GM11168 (cell line): ENCODE measurements around the gene CACNA1D.

Experiments
- in situ Hi-C: fragments of 300-500 bp; cut with MboI; formaldehyde crosslinking; loops from one replicate; pipeline ENCODE4 v1.12.0; 2022; ENCODE audit warnings: low sequenced_read_pairs; ENCODE audit not compliant: unreplicated experiment

Gene CACNA1D

GRCh38 chr3:53729159-53729558 is 234.7 kb downstream of the CACNA1D start:
- in situ Hi-C loops, result no loop called here

DNA sequence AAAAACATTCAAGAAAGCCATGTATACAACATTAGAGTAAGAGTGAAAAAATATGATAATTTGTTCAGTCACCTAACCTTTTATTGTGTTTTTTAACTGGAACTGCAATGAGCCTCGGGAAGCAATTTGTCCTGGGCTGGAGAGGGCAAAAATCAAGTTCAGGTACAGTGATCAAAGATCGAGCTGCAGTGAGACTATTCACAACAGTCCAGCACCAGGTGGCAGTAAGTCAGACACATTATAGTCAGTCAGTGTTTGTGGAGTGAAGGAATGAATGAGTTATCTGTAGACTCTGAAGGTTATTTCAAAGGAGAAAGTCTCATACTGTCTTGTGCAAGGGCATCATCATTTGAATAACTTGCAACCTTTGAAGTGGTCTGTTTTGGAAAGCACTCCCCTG is 235.2 kb downstream of the CACNA1D start:
- in situ Hi-C loops, result no loop called here

GRCh38 chr3:53730576-53730975 is 236.2 kb downstream of the CACNA1D start:
- in situ Hi-C loops, result no loop called here

- in situ Hi-C loops, result no loop called here
Observed at GRCh38 chr3:53731934-53732624, 237.7 kb downstream of the CACNA1D start.

DNA sequence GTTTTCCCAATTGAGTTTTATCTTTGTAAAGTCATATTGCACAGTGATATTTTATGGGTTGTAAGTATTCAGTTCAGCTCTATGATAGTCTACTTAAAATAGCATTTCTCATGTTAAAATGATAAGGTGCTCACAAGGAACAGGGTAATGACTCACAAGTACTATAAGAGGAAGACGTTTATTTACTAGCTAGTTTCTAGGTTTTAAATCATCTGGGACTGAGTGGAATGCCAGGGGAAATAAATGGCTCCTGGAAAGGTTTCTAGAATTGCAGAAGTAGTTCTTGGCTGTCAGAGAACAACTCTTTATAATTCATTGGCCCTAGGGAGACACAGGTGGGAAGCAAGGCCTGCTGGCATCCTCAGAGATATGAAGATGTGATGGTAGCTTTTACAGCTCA is 239.0 kb downstream of the CACNA1D start:
- in situ Hi-C loops, result no loop called here

DNA sequence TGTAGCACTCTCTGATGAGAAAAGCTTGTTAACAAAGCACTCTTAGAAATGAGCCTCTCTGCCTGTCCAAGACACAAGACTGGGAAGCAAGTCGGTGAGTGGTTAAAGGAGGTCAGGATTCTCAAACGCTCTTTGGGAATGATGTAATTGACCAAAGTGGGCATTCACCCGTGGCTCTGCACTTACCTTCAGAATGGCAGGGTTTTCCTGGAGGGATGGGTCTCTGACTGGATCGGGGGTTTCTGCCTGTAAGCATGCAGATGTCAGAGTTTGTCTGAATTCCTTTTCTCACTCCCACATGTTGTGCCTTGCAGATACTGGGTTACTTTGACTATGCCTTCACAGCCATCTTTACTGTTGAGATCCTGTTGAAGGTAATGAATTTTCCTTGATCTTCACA is 245.6 kb downstream of the CACNA1D start:
- in situ Hi-C loops, result no loop called here

DNA sequence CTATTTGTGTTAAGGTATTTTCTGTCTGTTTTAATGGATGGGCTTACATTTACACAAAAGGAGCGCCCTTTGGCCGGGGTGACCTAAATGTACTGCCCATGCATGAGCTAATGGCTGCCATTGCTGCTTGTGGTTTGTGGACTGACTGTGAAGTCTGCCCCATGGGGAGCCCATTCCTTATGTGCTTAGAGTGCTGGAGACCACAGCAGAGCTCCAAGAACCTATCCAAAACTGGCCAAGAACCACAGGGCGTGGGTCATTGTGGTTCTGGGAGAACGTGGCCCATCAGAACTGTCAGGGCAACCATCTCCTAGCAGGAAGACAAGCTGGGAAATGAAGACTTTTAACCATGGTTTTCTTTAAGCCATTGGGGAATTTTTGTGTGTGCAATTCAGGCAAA is 246.5 kb downstream of the CACNA1D start:
- in situ Hi-C loops, result no loop called here

DNA sequence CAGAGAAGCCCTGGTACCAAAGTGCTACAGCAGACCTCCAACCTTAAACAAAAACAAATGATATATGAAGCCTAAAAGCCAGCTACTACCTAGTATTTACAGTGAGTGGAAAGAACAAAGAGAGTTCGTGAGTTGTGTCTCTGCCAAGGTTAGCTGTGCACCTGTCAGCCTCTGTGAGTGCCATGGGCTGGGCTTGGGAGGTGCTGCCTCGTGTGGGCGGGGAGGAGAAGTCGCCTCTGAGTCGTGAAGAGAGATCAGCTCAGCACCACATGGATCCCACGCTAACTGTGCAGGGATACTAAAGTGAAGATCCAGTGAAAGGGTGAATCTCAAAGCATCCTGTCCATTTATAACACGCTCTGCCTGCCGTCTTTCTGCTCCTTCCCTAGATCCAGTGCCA is 249.9 kb downstream of the CACNA1D start:
- in situ Hi-C loops, result no loop called here

GRCh38 chr3:53747559-53747958 is 253.1 kb downstream of the CACNA1D start:
- in situ Hi-C loops, result no loop called here

DNA sequence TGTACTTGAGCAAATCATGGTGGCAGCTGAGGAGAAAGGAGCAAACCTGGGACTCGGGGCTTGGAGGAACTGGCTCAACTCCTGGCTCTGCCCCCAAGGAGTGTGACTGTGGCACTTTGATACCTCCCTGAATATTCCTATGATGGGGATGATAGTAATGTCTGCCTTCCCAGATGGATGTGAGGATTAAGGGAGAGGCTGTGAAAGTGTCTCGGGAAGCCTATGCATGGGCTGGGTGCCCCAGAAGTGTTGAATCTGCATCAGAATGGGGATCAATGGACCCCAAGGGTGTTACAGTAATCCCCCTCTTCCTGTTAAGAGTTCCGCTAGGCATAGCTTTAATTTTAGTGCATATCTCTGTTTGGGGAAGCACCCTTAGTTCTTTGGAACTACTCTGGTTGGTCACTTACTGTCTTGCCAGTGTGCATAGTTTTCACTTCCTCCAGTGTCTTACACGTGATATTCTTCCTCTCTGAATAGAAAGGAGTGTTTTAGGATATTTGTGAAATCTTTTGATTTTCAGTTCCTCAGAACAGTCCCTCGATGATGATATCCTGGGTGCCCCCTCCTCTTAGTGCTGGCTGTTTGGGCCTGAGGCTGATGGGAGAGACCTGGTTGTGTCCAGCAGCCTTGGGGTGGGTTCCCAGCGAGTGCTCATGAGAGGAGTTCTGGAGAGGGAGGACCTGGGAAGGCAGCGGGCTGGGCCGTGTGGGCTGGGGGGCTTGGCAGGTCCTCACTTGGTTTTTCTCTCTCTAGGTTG is 254.3 kb downstream of the CACNA1D start:
- in situ Hi-C loops, result no loop called here

- in situ Hi-C loops, result no loop called here
Observed at GRCh38 chr3:53749448-53749847, 255.0 kb downstream of the CACNA1D start.

DNA sequence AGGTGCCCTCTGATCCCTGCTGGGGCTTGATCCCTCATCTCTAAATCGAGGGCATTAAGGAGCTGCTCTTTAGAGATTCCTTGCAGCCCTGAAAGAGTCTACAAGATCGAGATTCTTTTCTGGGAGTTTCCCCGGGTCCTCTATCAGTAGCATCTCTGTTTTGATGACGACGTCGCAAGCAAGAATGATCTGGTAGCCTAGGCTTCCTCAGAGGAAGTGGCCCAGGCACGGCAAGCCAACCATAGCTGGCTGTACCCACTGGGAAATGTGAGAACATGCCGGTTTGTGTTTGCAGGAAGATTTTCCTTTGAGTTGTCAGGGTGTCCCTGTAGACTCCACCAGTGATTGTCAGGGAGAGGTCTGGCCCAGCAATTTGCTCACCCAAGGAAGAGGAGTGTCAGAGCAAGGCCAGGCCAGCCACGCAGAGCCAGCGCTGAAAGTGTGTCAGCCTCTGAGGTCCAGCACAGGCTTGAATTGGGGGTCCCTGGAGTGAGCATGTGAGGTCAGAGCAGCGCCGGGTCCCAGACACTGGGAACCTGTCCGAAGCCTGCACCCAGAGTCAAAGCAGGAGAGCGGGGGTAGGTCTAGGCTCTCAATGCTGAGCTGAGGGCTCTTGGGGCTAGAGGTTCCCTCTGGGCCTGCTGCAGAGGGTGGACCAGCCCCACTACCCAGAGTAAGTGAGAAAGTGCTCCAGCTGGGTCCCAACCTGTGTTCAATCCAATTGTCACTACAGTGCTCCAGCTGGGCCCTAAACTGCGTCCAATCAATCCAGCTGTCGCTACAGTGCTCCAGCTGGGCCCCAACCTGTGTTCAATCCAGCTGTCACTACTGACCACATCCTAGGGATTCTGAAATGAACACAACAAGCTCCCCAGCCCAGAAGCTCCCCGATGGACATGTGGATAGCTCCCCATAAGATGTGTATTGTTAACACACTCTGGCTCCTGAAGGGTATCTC is 256.1 kb downstream of the CACNA1D start:
- in situ Hi-C loops, result no loop called here

GRCh38 chr3:53753518-53754183 is 259.2 kb downstream of the CACNA1D start:
- in situ Hi-C loops, result no loop called here

DNA sequence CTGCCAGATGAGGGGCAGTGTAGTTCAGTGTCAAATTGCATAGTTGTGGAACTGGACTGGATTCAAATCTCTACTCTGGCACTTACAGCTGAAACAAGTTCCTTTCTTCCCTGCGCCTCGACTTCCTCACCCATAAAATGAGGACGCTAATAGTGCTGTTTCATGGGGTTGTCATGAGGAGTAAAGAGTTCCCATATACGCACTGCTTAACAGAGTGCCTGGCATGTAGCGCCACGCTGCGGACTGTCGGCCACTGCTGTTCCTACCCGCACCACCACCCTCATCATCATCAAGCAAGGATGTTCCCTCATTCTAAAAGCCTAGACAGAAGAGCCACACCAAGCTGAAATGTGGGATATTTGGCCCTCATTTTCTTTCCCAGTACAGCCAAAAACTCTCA is 259.9 kb downstream of the CACNA1D start:
- in situ Hi-C loops, result no loop called here

DNA sequence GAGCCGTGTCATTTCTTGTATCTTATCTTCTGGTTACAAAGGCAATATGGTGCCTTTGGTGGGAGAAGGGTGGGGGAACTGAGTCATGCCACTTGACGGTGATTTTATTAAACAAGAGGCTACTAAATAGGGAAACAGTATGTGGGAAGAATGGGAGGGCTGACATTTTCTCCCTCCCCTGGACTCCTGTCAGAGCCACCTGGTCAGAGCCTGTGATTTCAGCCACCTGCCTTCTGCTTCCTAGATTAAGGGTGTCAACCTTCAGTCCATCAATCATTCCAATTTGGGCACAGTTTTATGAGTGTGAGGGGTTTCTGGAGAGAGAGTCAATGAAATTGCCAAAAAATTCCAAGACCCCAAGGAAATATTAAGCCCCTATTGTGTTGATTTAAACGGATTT is 264.4 kb downstream of the CACNA1D start:
- in situ Hi-C loops, result no loop called here

- in situ Hi-C loops, result no loop called here
Observed at GRCh38 chr3:53763353-53763752, 268.9 kb downstream of the CACNA1D start.

- in situ Hi-C loops, result no loop called here
Observed at GRCh38 chr3:53764026-53764775, 269.8 kb downstream of the CACNA1D start.

DNA sequence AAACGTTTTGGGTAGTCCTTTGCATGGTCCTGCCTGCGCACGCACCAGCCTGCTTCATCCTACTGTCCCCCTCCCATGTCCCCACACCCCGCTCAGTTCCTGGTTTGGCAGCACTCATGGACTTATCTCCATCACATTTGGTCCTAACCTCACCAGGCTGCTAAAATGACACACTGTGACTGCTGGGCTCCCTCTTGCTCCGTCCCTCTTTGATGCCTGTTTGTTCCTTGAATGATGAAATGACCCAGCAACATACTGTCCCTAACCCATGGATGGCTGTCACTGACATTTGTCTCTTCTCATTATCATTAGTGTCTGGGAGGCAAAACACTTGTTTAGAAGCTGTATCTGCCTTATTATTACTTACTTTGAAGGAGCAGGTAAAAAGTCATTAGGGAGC is 271.3 kb downstream of the CACNA1D start:
- in situ Hi-C loops, result no loop called here

- in situ Hi-C loops, result no loop called here
Observed at GRCh38 chr3:53766706-53767105, 272.3 kb downstream of the CACNA1D start.
